ENCODE measurements around the gene ALK.

ALK gene

GRCh38 chr2:29662861-29663260 is 258.5 kb downstream of the ALK start:
- in situ Hi-C loops (cut with MboI; ENCODE audit: low sequenced_read_pairs): no loop called here

DNA sequence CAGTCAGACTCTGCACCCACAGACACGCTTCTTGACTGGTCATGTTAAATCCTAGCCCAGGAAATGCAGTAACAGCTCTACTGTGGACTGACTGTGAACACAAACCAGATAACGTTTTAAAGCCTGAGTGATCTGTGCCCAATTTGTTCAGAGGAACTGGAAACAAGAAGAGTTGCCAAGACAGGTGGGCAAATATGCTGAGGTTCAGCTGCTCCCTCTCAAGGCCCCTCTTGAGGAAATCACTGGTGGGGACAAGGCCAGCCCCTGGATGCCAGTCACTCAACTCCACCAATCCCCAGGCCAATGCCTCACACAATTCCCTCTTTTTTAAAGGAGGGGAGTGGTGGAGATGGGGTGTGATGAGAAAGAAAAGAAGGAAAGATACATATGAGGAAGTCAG is 261.2 kb downstream of the ALK start:
- in situ Hi-C loops (cut with MboI; ENCODE audit: low sequenced_read_pairs): no loop called here

DNA sequence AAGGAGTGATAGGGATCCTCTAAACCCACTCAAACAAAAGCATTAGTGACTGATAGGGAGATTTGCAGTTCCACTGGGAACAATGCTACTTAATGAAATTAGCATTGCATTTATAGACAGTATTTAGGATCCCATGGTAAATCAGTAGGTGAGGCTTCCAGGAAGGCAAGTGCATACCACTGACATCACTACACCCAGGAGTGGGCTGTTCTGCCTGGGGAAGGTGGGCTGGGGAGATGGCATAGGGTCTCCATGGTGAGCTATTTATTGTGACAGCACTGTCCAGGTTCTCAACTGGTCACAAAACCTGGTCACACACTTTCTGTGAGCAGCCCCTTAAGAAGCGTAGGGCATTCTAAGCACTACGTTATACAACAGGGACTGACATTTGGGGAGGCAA is 262.2 kb downstream of the ALK start:
- in situ Hi-C loops (cut with MboI; ENCODE audit: low sequenced_read_pairs): no loop called here

DNA sequence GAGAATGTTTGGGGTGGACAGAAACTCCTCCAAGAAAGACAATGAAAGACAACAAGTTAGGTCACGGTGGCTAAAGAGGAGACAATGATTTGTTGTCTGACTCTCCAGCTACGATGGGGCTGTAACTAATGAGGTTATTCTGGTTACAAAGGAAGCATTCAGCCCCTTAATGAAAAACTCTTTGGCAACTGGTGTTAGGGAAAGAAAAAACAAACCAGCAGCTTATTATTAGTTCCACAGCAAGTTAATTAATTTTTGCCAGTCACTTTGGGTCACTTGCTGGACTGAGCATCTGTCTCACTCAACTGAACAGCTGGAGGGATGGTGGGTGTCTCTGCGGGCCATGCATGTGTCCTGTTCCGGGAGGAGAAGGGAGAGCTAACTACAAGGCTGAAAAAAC is 263.7 kb downstream of the ALK start:
- in situ Hi-C loops (cut with MboI; ENCODE audit: low sequenced_read_pairs): no loop called here

- in situ Hi-C loops (cut with MboI; ENCODE audit: low sequenced_read_pairs): no loop called here
Measured at GRCh38 chr2:29655391-29656086, 265.8 kb downstream of the ALK start.

GRCh38 chr2:29650631-29651097 is 270.7 kb downstream of the ALK start:
- in situ Hi-C loops (cut with MboI; ENCODE audit: low sequenced_read_pairs): no loop called here

GRCh38 chr2:29644949-29645348 is 276.4 kb downstream of the ALK start:
- in situ Hi-C loops (cut with MboI; ENCODE audit: low sequenced_read_pairs): no loop called here

GRCh38 chr2:29643196-29643595 is 278.2 kb downstream of the ALK start:
- in situ Hi-C loops (cut with MboI; ENCODE audit: low sequenced_read_pairs): no loop called here

DNA sequence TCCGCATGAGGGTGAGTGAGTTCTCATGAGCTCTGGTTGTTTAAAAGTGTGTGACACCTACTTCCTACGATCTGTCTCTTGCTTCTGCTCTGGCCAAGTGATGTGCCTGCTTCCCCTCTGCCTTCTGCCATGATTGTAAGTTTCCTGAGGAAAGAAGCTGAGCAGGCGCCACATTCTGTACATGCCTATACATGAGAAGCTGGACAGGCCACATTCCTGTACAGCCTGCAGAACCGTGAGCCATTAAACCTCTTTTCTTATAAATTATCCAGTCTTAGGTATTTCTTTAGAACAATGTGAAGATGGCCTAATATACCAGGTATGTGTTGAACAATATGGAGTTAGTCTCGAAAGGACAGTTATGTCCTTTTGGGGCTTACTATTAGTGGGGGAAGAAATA is 281.0 kb downstream of the ALK start:
- in situ Hi-C loops (cut with MboI; ENCODE audit: low sequenced_read_pairs): no loop called here

GRCh38 chr2:29638641-29639040 is 282.7 kb downstream of the ALK start:
- in situ Hi-C loops (cut with MboI; ENCODE audit: low sequenced_read_pairs): no loop called here

DNA sequence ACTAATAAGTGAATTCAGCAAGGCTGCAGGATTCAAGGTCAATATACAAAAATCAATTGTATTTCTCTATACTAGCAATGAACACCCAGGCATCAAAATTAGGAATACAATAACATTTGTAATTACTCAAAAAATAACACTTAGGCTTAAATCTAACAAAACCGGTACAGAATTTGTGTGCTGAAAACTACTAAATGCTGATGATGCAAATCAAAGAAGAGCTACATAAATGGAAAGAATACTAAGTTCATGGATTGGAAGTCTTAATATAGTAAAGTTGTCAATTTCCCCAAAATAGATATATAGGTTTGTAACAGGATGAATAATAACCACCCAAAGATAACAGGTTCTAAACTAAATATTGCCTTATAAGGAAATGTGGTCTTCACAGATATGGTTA is 286.5 kb downstream of the ALK start:
- in situ Hi-C loops (cut with MboI; ENCODE audit: low sequenced_read_pairs): no loop called here

GRCh38 chr2:29632018-29632417 is 289.4 kb downstream of the ALK start:
- in situ Hi-C loops (cut with MboI; ENCODE audit: low sequenced_read_pairs): no loop called here

- in situ Hi-C loops (cut with MboI; ENCODE audit: low sequenced_read_pairs): no loop called here
Measured at GRCh38 chr2:29629495-29629894, 291.9 kb downstream of the ALK start.

- in situ Hi-C loops (cut with MboI; ENCODE audit: low sequenced_read_pairs): no loop called here
Measured at GRCh38 chr2:29628862-29629261, 292.5 kb downstream of the ALK start.

DNA sequence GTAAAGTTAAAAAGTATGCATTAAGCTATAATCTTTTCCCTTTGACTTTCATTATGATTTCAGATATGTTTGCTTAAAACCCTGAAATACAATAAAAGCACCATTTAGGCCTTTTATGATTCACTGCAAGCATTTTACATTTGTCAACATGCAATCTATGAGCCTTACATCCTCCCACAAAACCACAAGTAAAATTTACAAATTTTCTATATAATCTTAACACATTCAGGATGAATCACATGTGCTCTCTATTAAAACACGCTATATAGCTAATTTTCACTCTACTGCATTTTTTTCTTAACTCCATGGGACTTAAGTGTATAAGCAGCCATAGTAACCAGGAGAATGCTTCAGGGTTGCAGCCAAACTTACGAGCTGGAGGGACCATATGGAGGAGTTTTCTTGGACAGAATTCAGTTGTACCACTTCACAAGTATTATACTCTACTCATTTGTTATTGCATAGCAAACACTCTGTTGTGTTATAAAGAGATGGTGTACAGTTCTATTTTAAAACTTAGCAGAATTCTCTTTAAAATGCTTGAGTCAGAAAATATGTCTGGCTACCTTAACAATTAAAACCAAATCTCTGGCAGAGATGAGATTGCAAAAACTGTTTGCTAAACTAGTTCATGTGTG is 293.2 kb downstream of the ALK start:
- in situ Hi-C loops (cut with MboI; ENCODE audit: low sequenced_read_pairs): no loop called here

DNA sequence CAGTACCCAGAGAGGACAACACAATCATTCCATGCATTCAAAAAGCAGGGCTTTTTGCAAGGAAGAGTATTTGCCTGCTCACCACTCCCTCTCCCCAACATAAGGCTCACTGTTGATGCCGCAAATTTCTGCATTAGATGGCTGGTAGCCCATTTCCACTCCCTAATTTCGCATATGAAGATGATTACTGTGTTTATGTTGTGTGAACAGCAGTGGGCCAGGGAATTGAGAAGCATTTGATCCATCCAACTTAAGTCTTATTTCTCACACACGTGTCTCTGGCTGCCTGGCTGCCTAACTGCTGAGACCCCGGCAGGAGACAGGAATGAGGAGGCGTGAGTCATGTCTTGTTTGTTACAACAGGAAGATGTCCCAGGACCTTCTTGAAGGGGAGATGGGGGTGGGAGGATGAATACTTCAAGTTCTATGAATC is 294.1 kb downstream of the ALK start:
- in situ Hi-C loops (cut with MboI; ENCODE audit: low sequenced_read_pairs): no loop called here

DNA sequence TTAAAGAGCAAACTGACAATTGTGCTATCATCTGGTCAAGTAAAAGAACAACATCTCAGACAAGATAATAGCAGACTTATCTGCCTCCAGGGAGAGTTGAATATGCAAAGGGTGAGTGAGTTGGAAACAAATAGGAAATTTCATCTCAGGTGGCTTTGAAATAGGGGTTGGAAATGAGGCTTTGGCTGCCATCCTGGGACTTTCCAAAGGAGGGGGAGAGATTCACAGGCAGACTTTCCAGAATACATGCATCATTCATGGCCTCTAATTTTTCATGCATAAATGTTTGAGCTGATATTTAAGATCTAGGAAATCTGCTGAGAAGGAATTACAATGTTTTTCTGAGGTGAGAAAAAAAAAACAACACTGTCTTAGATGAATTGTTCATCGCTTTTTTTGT is 300.5 kb downstream of the ALK start:
- in situ Hi-C loops (cut with MboI; ENCODE audit: low sequenced_read_pairs): no loop called here

GRCh38 chr2:29619689-29620088 is 301.7 kb downstream of the ALK start:
- in situ Hi-C loops (cut with MboI; ENCODE audit: low sequenced_read_pairs): no loop called here

DNA sequence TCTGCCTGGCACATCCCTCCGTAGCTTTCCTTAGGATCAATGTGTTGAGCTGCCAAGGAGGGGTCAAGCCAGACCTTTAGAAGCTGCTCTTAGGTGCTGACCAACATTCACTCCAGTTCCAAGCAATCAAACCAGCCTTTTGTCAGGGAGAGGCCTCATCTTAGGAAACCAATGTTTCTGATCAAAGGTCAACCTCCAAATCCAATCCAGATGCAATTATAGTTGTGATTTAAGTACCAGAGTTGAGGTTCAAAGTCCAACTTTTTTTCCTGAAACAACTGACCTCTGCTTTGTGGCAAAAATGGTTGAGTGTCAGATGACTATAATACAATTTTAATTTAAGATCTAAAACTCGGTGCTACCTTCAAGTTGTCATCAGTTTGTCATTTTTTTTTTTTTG is 303.4 kb downstream of the ALK start:
- in situ Hi-C loops (cut with MboI; ENCODE audit: low sequenced_read_pairs): no loop called here

DNA sequence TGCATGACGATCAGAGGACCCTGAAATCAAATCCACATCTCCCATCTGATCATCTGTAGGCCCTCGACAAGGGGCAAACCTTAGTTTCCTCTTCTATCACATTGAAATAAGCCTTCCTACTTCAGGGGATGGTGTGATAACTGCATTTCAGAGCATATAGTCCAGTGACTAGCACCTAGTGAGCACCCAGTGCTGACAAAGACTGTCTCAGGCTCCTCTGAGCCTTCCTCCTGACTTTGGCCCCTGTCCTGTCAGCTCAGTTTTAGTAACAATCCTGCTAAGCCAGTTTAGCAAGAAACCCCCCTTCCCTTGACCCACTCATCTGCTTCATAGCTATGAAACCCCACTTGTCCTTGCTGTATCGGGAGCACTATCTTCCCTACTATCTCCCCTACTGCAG is 304.0 kb downstream of the ALK start:
- in situ Hi-C loops (cut with MboI; ENCODE audit: low sequenced_read_pairs): no loop called here

GRCh38 chr2:29616569-29616968 is 304.8 kb downstream of the ALK start:
- in situ Hi-C loops (cut with MboI; ENCODE audit: low sequenced_read_pairs): no loop called here

DNA sequence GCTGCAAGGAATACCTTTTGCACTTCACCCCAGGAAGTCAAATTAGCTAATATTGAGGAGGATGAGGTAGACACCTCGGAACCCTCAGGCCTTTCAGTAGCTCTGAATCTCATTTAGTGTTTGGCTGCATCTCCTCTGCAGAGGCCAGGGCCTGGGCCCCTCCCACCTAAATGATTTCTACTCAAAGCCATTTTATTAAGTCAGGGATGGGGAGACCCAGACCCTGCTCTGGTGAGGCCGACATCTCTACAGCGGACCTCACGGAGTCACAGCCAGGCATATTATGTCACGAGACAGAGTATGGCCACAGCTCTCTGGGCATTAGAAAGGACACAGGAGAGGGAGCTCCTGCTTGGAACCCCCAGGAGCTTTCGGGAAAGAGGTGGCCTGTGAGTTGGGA is 305.5 kb downstream of the ALK start:
- in situ Hi-C loops (cut with MboI; ENCODE audit: low sequenced_read_pairs): no loop called here

- in situ Hi-C loops (cut with MboI; ENCODE audit: low sequenced_read_pairs): no loop called here
Measured at GRCh38 chr2:29615183-29615582, 306.2 kb downstream of the ALK start.

All from HL-60/S4 treated with phorbol 12-myristate 13-acetate at 8.2 ng/mL for 4 days and 3 days (cell line).